Liver (tissue), 9 donors: ENCODE data around the gene GPR89B. TPM values are rescaled to one million over a fixed set of nuclear protein-coding genes. Genes with fewer than 3 reads are reported as not detected.
"Not testable (repeated sequence)": the region's sequence is repeated elsewhere in the genome, so short reads cannot be mapped to it uniquely, and the experiment has no call there.

Experiments used
- DNase-seq: peaks from one replicate; pipeline ENCODE4 v3.0.0-alpha.2; 2017; ENCODE audit warnings: low spot score
- H3K27ac ChIP-seq, 2 donors: one replicate each; pipeline ENCODE4 v1.7.0; 2013; ENCODE audit warnings: inconsistent platforms in 2 of 2, low read length in 2 of 2, control low read depth in 1 of 2, low read depth in 1 of 2, mild to moderate bottlenecking in 1 of 2
- H3K27me3 ChIP-seq, 4 donors: one replicate each; pipeline versions ENCODE4 v1.6.1 to v1.7.0; 2013; ENCODE audit warnings: low read length in 3 of 4, inconsistent platforms in 1 of 4, mild to moderate bottlenecking in 1 of 4, moderate library complexity in 1 of 4; ENCODE audit not compliant: control insufficient read depth in 4 of 4, insufficient read depth in 4 of 4
- H3K36me3 ChIP-seq, 4 donors: one replicate each; pipeline versions ENCODE4 v1.6.1 to v1.7.0; 2013; ENCODE audit warnings: low read length in 3 of 4, mild to moderate bottlenecking in 3 of 4, low read depth in 1 of 4, moderate library complexity in 1 of 4; ENCODE audit not compliant: control insufficient read depth in 4 of 4, insufficient read depth in 3 of 4
- H3K4me1 ChIP-seq, 4 donors: one replicate each; pipeline versions ENCODE4 v1.6.1 to v1.7.0; 2013; ENCODE audit warnings: low read length in 3 of 4, mild to moderate bottlenecking in 3 of 4, moderate library complexity in 1 of 4; ENCODE audit not compliant: control insufficient read depth in 4 of 4, insufficient read depth in 4 of 4
- H3K4me3 ChIP-seq, 3 donors: one replicate each; pipeline versions ENCODE4 v1.6.1 to v1.7.0; 2013; ENCODE audit warnings: low read length in 3 of 3, control low read depth in 1 of 3, low read depth in 1 of 3, mild to moderate bottlenecking in 1 of 3
- H3K9ac ChIP-seq, 2 donors: one replicate each; pipeline ENCODE4 v1.7.0; 2013; ENCODE audit warnings: low read length in 2 of 2, mild to moderate bottlenecking in 2 of 2, moderate library complexity in 2 of 2, control low read depth in 1 of 2, low read depth in 1 of 2
- H3K9me3 ChIP-seq, 4 donors: one replicate each; pipeline versions ENCODE4 v1.6.1 to v1.7.0; 2013; ENCODE audit warnings: low read length in 3 of 4; ENCODE audit not compliant: control insufficient read depth in 4 of 4
- ATF3 ChIP-seq: IDR thresholded peaks from 2 replicates; pipeline ENCODE4 v1.6.1; 2016; ENCODE audit warnings: antibody characterized with exemption
- EGR1 ChIP-seq, 2 donors: IDR thresholded peaks; 2 replicates each; pipeline ENCODE4 v1.6.1; 2016 to 2018; ENCODE audit warnings: antibody characterized with exemption in 2 of 2, low read depth in 2 of 2
- FOXA2 ChIP-seq: IDR thresholded peaks from 2 replicates; pipeline ENCODE4 v1.6.1; 2016; ENCODE audit warnings: antibody characterized with exemption
- HNF4A ChIP-seq, 2 donors: conservative IDR thresholded peaks; 2 replicates each; pipeline ENCODE4 v1.6.1; 2016; ENCODE audit warnings: antibody characterized with exemption in 2 of 2, mild to moderate bottlenecking in 2 of 2
- SP1 ChIP-seq: IDR thresholded peaks from 2 replicates; pipeline ENCODE4 v1.6.1; 2018; ENCODE audit warnings: antibody characterized with exemption, mild to moderate bottlenecking
- TAF1 ChIP-seq: conservative IDR thresholded peaks from 2 replicates; pipeline ENCODE4 v1.6.1; 2016; ENCODE audit warnings: antibody characterized with exemption, mild to moderate bottlenecking
- YY1 ChIP-seq: IDR thresholded peaks from 2 replicates; pipeline ENCODE4 v1.6.1; 2016; ENCODE audit warnings: antibody characterized with exemption, mild to moderate bottlenecking
- WGBS: extraction: QIAGEN DNeasy Blood & Tissue Kit; methylation state at CpG from one replicate; pipeline ENCODE4 v1.1.7; 2013; 5-methylcytosine and 5-hydroxymethylcytosine counted together
- polyA plus RNA-seq, 2 donors: library from polyadenylated mRNA; stranded (reverse) in 1 of 2; unstranded in 1 of 2; fragments of 200-250 nt in 1 of 2; fragments of >200 nt in 1 of 2; fragmentation: Nextera tagmentation in 1 of 2; extraction: Ambion mirVana in 1 of 2; gene quantifications; one replicate each; pipeline versions ENCODE4 v1.2.1 to v1.2.3, GENCODE V29; 2013 to 2015
- total RNA-seq, 2 donors: library from RNA; depleted of rRNA; stranded (reverse); fragments of >200 nt; gene quantifications; one replicate each; pipeline ENCODE4 v1.2.3, GENCODE V29; 2014
- donor health status: healthy.
- donor health status: healthy.
- donor health status: healthy.
- donor health status: healthy.
- donor health status: healthy.

Gene GPR89B
- total and polyA plus RNA-seq, 4 donors, result 7.2 to 19.2 (median 15.6) TPM

DNA sequence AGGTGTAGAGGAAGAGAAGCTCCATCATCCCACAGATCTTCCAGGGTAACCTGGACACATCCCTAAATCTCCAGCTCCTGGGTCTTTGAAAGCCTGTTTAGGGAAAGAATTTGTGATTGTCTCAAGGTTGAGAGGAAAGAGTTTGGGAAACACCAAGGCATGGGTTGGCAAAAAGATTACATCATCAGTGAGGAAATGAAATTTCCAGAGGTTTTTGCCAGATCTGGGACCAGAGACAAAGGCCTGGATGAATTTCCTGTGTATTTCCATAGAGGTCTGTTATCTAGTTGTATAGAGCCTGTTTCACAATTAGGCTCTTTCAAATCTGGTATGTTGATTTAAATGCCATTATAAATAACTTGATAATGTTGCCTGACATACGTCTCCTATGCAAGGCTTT lies 82.3 kb downstream of the GPR89B start:
- H3K9ac ChIP-seq, result no peak overlapping the region
- H3K27me3 ChIP-seq, result peaks cover 0 to 3% (median 0%) of the 10 kb centered on the region in 4 donors
- H3K9me3 ChIP-seq, result no peaks in the 10 kb centered on the region
- DNase-seq, result no peak
- no peak for TF ChIP-seq EGR1 (IDR thresholded peaks at IDR 0.05; ENCODE audit: low read depth in 2 of 2)
- TF ChIP-seq SP1, result no peak
- TF ChIP-seq HNF4A (conservative IDR thresholded peaks at IDR 0.05), result no peak
- no peak for TF ChIP-seq TAF1
- no peak for TF ChIP-seq YY1
- TF ChIP-seq ATF3, result no peak
- no peak for TF ChIP-seq FOXA2
- no peak overlapping the region for H3K4me3 ChIP-seq
- peaks cover 0 to 2% (median 0%) of the 10 kb centered on the region in 4 donors for H3K4me1 ChIP-seq
- H3K36me3 ChIP-seq, result no peaks in the 10 kb centered on the region
- H3K27ac ChIP-seq, result no peak overlapping the region
- WGBS, result 80% methylated on average over 1 of the region's 1 CpG

DNA sequence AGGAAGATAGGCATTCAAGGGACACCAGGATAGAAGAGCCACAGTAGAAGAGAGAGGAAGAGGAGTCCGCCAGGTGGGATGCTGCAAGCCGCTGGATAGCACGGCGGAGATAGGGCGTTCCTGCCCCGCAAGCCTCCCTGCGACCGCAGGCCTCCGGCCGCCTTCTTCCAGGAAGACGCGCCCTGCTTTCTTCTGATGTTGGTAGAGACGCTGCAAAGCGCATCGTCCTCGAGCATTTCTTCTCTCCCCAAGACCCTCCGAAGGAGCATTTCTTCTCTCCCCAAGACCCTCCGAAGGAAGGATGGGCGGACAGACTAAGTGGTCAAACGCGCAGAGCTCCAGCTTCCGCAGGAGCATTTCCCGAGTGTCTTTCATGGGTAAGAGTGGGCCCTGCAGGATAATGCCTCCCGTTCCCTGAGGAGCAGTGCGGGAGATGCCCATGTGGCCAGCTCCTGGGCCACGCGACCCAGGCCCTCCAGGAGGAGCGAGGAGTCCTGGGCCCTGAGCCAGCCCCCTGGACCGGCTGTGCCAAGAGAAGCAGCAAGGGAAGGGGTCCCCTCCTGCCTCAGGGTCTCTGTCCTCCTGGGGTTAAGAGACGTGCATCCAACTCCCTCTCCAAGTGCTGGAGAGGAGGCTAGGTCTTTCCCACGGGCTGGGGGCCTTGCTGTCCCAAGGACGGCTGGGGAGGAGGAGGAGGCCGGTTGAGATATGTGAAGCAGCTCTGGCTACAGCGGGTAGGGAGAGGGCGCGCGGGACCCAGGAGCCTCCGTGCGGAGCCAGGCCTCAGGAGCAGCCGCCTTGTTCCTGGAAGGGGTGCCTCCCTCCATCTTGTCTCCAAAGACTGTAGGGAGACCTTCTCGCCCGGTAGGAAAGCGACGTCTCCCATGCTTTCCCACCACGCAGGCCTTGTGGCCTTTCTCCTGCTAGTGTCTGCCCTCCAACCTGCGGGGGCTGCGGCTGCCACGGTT lies 85.2 kb downstream of the GPR89B start:
- not testable (repeated sequence) for H3K9ac ChIP-seq, H3K36me3 ChIP-seq, H3K27me3 ChIP-seq, H3K4me3 ChIP-seq, H3K4me1 ChIP-seq, H3K27ac ChIP-seq, H3K9me3 ChIP-seq, DNase-seq
- WGBS, result 26% methylated on average over 40 of the region's 48 CpGs

DNA sequence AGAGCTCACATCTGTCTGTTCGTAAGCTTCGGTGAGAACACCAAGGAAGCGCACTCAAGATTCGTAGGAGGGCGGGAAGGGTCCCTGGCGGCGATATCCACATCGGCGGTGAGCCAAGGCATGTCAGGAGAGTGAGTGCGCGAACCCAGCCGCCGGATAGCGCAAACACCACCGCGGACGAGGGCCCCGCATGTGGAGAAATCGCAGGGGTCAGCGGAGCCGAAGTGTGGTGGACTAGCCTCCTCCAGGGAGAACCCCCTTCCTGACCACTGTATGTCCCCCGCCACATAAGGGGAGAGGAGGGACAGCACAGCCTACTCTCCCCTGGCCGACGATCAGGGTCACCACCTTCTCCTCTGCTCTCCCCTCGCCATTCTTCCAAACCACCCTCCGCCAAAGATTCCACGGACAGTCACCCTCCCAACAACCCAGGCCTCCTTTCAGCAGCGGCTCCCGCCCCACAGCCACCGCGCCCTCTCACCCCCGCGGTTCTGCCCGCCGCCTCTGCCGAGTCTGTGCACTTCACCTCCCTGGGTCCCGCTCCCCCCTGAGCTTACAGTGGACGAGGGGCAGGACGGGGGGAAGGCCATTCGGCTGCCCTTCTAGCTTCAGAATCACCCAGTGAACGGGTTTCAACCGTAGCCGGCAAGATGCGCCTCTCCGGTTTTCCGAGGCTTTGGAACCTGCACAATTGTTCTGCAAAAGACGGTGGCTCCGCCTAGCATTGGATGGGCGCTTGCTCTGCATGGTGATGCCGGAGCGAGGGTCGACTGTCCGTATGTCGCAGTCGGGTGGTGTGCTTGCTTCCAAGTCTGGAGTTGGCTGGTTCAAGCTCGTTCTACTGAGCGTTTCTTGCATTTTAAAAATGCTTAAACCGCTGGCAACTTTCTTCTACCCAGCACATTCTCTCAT lies 86.3 kb downstream of the GPR89B start:
- H3K4me3 ChIP-seq, DNase-seq, H3K27ac ChIP-seq, H3K4me1 ChIP-seq, H3K36me3 ChIP-seq, H3K9me3 ChIP-seq, H3K9ac ChIP-seq, H3K27me3 ChIP-seq: not testable (repeated sequence)
- 5% methylated on average over 55 of the region's 58 CpGs for WGBS

DNA sequence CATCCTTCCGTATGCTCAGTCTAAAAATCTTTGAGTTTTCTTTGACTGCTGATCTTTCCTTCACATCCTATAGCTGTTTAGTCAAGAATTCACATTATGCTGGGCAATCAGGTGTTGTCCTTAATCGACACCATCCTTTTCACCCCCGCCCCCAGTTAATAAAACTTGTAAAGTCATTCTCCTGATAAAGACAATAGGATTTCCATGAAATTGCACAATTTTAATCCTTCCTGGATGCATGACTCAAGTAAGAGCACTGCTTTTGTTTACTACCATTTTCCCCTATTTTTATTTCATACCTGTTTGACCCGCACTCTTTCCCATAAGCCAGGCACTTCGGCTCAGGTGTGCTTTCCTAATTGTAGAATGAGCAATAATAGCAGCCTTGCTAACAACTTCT lies 96.7 kb downstream of the GPR89B start:
- not testable (repeated sequence) for H3K27ac ChIP-seq, H3K9ac ChIP-seq
- WGBS, result 91% methylated on average over 5 of the region's 5 CpGs

GRCh38 chr1:148027004-148027403 lies 98.8 kb downstream of the GPR89B start:
- H3K9me3 ChIP-seq, H3K36me3 ChIP-seq, H3K9ac ChIP-seq, H3K27me3 ChIP-seq, H3K4me3 ChIP-seq, DNase-seq, H3K4me1 ChIP-seq, H3K27ac ChIP-seq: not testable (repeated sequence)
- 81% methylated on average over 2 of the region's 4 CpGs for WGBS

More for the DNA sequence above, 96.7 kb downstream of the GPR89B start:
- H3K36me3 ChIP-seq, H3K9me3 ChIP-seq, H3K27me3 ChIP-seq, DNase-seq, H3K4me1 ChIP-seq, H3K4me3 ChIP-seq: not testable (repeated sequence)

DNA sequence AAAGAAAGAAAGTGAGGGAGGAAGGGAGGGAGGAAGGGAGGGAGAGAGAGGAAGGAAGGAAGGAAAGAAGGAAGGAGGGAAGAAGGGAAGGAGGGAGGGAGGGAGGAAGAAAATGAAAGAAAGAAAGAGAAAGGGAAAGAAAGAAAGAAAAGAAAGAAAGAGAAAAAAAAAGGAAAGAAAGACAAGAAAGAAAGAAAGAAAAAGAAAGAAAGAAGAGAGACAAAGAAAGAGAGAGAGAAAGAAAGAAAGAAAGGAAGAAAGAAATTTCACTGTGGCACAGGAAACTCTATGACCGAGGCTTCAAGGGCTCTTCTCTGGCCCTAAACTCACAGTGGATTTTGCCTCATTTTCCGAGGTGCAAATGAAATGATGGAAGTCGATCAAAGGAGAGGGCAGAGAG lies 104.0 kb downstream of the GPR89B start:
- DNase-seq, H3K4me3 ChIP-seq, H3K9ac ChIP-seq, H3K36me3 ChIP-seq, H3K4me1 ChIP-seq, H3K27me3 ChIP-seq, H3K9me3 ChIP-seq, H3K27ac ChIP-seq: not testable (repeated sequence)
- WGBS, result 73% methylated on average over 2 of the region's 3 CpGs

GRCh38 chr1:148032690-148033089 lies 104.5 kb downstream of the GPR89B start:
- H3K27ac ChIP-seq, H3K4me1 ChIP-seq, H3K9ac ChIP-seq, H3K4me3 ChIP-seq, DNase-seq, H3K9me3 ChIP-seq, H3K27me3 ChIP-seq, H3K36me3 ChIP-seq: not testable (repeated sequence)
- no CpG with 5 or more reads among the region's 25 CpGs for WGBS
